ENCODE results near the gene CTDNEP1. TPM values are rescaled to one million over a fixed set of nuclear protein-coding genes. Genes with fewer than 3 reads are reported as not detected.

Gene CTDNEP1
- total RNA-seq, 3 donors from 2014 or later (not counting 1 experiment from before 2014, with no cell fraction given), result 127 to 139 (median 131) TPM

- WGBS (ENCODE audit: insufficient coverage), result 86% methylated on average over 21 of the region's 21 CpGs
- TF ChIP-seq, protein P1, sequence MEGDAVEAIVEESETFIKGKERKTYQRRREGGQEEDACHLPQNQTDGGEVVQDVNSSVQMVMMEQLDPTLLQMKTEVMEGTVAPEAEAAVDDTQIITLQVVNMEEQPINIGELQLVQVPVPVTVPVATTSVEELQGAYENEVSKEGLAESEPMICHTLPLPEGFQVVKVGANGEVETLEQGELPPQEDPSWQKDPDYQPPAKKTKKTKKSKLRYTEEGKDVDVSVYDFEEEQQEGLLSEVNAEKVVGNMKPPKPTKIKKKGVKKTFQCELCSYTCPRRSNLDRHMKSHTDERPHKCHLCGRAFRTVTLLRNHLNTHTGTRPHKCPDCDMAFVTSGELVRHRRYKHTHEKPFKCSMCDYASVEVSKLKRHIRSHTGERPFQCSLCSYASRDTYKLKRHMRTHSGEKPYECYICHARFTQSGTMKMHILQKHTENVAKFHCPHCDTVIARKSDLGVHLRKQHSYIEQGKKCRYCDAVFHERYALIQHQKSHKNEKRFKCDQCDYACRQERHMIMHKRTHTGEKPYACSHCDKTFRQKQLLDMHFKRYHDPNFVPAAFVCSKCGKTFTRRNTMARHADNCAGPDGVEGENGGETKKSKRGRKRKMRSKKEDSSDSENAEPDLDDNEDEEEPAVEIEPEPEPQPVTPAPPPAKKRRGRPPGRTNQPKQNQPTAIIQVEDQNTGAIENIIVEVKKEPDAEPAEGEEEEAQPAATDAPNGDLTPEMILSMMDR (IDR thresholded peaks at IDR 0.05), result no peak
- Histone ChIP-seq H3K36me3 (ENCODE audit: control insufficient read depth, insufficient read depth, low read length) (no peaks in the 10 kb centered on the region), H3K4me3 (ENCODE audit: low read length) (no peak overlapping the region), H3K27ac (ENCODE audit: low read length) (no peak overlapping the region), H3K4me1 (ENCODE audit: control insufficient read depth, insufficient read depth, low read length) (peaks cover 24% of the 10 kb centered on the region), H3K27me3 (ENCODE audit: control insufficient read depth, insufficient read depth, low read length) (no peaks in the 10 kb centered on the region), H3K9me3 (ENCODE audit: control insufficient read depth, insufficient read depth, low read length) (no peaks in the 10 kb centered on the region)
- H3K4me3 Mint-ChIP-seq, result no peak overlapping the region
- ATAC-seq (no peak), DNase-seq (no peak)
- H3K4me1 Mint-ChIP-seq, result peaks cover 27 to 34% of the 10 kb centered on the region in 2 donors
- H3K27me3 Mint-ChIP-seq (ENCODE audit: low read depth in 2 of 2), result peaks cover 2 to 7% of the 10 kb centered on the region in 2 donors
- intact Hi-C loops (cut with micrococcal nuclease), result no loop called here
- no peaks in the 10 kb centered on the region for H3K9me3 Mint-ChIP-seq
- peak overlapping the region in 1 of 2 donors; percentile 84 for H3K27ac Mint-ChIP-seq
- H3K36me3 Mint-ChIP-seq, result no peaks in the 10 kb centered on the region
These were observed 43.4 kb downstream of the CTDNEP1 start for GRCh38 chr17:7208027-7208571.

DNA sequence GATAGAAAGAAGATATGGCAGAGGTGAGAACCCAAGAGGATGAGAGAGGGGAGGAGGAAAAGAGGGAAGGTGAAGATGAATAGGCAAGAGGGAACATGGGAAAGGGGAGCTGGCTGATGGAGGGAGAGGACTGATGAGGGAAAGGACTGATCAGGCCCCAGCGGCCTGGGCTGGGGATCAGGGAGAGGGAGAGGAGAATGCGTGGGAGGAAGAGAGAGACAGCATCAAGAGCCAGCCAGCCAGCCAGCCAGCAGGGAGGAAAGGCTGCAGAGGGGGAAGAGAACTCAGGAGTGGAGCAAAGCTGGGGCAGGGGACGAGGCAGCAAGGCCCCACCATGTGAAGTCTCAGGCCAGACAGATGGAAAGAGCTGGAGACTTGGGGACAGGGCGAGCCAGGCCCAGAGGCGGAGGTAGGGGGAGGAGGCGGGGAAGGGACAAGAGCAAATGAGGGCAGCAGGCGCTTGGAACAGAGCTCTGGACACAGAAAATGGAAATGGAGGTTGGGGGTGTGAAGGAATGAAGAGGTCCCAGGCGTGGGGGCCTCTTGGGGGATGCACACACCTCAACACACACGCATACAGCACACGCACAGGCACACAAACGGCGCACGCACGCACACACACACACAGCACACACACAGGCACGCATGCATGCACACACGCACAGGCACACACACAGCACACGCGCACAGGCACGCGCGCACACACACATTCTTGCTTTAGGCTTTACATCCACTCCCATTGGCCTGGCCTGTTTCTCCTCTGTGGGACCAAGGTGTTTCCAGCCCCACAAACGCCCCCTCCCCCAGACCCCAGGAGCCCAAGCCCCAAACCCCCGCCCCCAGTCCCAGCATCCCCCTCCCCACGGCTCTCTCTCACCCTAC, 44.2 kb downstream of the CTDNEP1 start:
- Mint-ChIP-seq H3K27me3 (ENCODE audit: low read depth in 2 of 2) (peaks cover 2 to 4% of the 10 kb centered on the region in 2 donors), H3K4me3 (peak overlapping the region; percentile 50), H3K36me3 (no peaks in the 10 kb centered on the region), H3K4me1 (peaks cover 27 to 34% of the 10 kb centered on the region in 2 donors), H3K9me3 (no peaks in the 10 kb centered on the region), H3K27ac (peak overlapping the region; percentile 93 to 95)
- intact Hi-C loops (cut with micrococcal nuclease), result no loop called here
- no peaks in the 10 kb centered on the region for H3K9me3 ChIP-seq (ENCODE audit: control insufficient read depth, insufficient read depth, low read length)
- ATAC-seq (no peak), DNase-seq (no peak)
- no peaks in the 10 kb centered on the region for H3K36me3 ChIP-seq (ENCODE audit: control insufficient read depth, insufficient read depth, low read length)
- 94% methylated on average over 21 of the region's 24 CpGs for WGBS (ENCODE audit: insufficient coverage)
- no peaks in the 10 kb centered on the region for H3K27me3 ChIP-seq (ENCODE audit: control insufficient read depth, insufficient read depth, low read length)
- no peak overlapping the region for H3K4me3 ChIP-seq (ENCODE audit: low read length)
- H3K4me1 ChIP-seq (ENCODE audit: control insufficient read depth, insufficient read depth, low read length), result peaks cover 24% of the 10 kb centered on the region
- TF ChIP-seq, protein P1 (IDR thresholded peaks at IDR 0.05), result no peak
- H3K27ac ChIP-seq (ENCODE audit: low read length), result no peak overlapping the region

DNA sequence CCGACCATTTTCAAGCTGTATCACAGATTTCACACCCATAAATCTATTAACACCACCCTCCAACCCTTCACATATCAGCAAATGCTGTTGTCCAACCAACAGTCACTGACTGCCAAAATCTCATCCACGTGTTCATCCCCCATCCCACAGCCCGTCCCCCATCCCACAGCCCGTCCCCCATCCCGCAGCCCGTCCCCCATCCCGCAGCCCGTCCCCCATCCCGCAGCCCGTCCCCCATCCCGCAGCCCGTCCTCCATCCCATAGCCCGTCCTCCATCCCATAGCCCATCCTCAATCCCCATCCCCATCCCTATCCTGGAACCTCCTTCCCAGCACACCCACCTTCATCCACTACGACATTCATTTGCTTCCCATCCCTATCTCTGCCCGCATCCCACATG, 46.0 kb downstream of the CTDNEP1 start:
- Mint-ChIP-seq H3K27me3 (ENCODE audit: low read depth in 2 of 2) (peaks cover 0 to 2% of the 10 kb centered on the region in 2 donors), H3K27ac (peak overlapping the region; percentile 93 to 95), H3K4me1 (peaks cover 27 to 34% of the 10 kb centered on the region in 2 donors), H3K36me3 (no peaks in the 10 kb centered on the region), H3K4me3 (peak overlapping the region; percentile 93), H3K9me3 (no peaks in the 10 kb centered on the region)
- Histone ChIP-seq H3K36me3 (ENCODE audit: control insufficient read depth, insufficient read depth, low read length) (no peaks in the 10 kb centered on the region), H3K9me3 (ENCODE audit: control insufficient read depth, insufficient read depth, low read length) (no peaks in the 10 kb centered on the region), H3K4me3 (ENCODE audit: low read length) (peak overlapping the region; percentile 57), H3K4me1 (ENCODE audit: control insufficient read depth, insufficient read depth, low read length) (peaks cover 24% of the 10 kb centered on the region), H3K27me3 (ENCODE audit: control insufficient read depth, insufficient read depth, low read length) (no peaks in the 10 kb centered on the region), H3K27ac (ENCODE audit: low read length) (peak overlapping the region; percentile 96)
- intact Hi-C loops (cut with micrococcal nuclease), result loop anchor here (1.0 to 2.0 kb wide), 3 partner anchors 9 to 102 kb away; partner anchors contain the start of genes EIF5A and ELP5
- TF ChIP-seq, protein P1 (IDR thresholded peaks at IDR 0.05), result no peak
- WGBS (ENCODE audit: insufficient coverage), result 84% methylated on average over 13 of the region's 15 CpGs
- ATAC-seq, result no peak
- DNase-seq, result no peak

All from natural killer cell (primary cell).